ENCODE measurements around the gene WDR35.

Gene WDR35

GRCh38 chr2:19886261-19886660, 103.6 kb downstream of the WDR35 start:
- DNase-seq, result no peak
- Histone ChIP-seq H3K27me3 (replicated peaks in 2 of 5; ENCODE audit: control insufficient read depth in 4 of 5, insufficient read depth in 5 of 5, low read length in 4 of 5) (no peaks in the 10 kb centered on the region), H3K4me3 (ENCODE audit: control insufficient read depth in 1 of 7, extremely low read depth in 1 of 7, insufficient read depth in 4 of 7, low read depth in 2 of 7, low read length in 6 of 7) (no peak overlapping the region), H3K4me1 (ENCODE audit: control extremely low read depth in 1 of 4, control insufficient read depth in 4 of 4, insufficient read depth in 4 of 4, low read length in 3 of 4) (peaks cover 0 to 5% (median 1%) of the 10 kb centered on the region in 4 experiments), H3K36me3 (ENCODE audit: control insufficient read depth in 4 of 4, insufficient read depth in 4 of 4, low read length in 3 of 4) (no peaks in the 10 kb centered on the region), H3K27ac (ENCODE audit: insufficient read depth in 1 of 2, low read depth in 1 of 2, low read length in 2 of 2, poor library complexity in 1 of 2, severe bottlenecking in 2 of 2) (no peak overlapping the region), H3K9me3 (ENCODE audit: control extremely low read depth in 1 of 5, control insufficient read depth in 4 of 5, insufficient read depth in 2 of 5, low read depth in 1 of 5, low read length in 4 of 5) (no peaks in the 10 kb centered on the region)
- ChIA-PET CTCF (no interaction called here), POLR2A (no interaction called here)
- WGBS (ENCODE audit: insufficient coverage), result 94% methylated on average over 8 of the region's 11 CpGs

GRCh38 chr2:19885791-19886190, 104.1 kb downstream of the WDR35 start:
- no peaks in the 10 kb centered on the region for H3K36me3 ChIP-seq (ENCODE audit: control insufficient read depth in 4 of 4, insufficient read depth in 4 of 4, low read length in 3 of 4)
- H3K27me3 ChIP-seq (replicated peaks in 2 of 5; ENCODE audit: control insufficient read depth in 4 of 5, insufficient read depth in 5 of 5, low read length in 4 of 5), result no peaks in the 10 kb centered on the region
- WGBS (ENCODE audit: insufficient coverage), result 100% methylated on average over 2 of the region's 7 CpGs
- ChIA-PET CTCF (no interaction called here), POLR2A (no interaction called here)
- DNase-seq, result no peak
- no peak overlapping the region for H3K4me3 ChIP-seq (ENCODE audit: control insufficient read depth in 1 of 7, extremely low read depth in 1 of 7, insufficient read depth in 4 of 7, low read depth in 2 of 7, low read length in 6 of 7)
- H3K27ac ChIP-seq (ENCODE audit: insufficient read depth in 1 of 2, low read depth in 1 of 2, low read length in 2 of 2, poor library complexity in 1 of 2, severe bottlenecking in 2 of 2), result no peak overlapping the region
- peaks cover 0 to 2% (median 0%) of the 10 kb centered on the region in 4 experiments for H3K4me1 ChIP-seq (ENCODE audit: control extremely low read depth in 1 of 4, control insufficient read depth in 4 of 4, insufficient read depth in 4 of 4, low read length in 3 of 4)
- no peaks in the 10 kb centered on the region for H3K9me3 ChIP-seq (ENCODE audit: control extremely low read depth in 1 of 5, control insufficient read depth in 4 of 5, insufficient read depth in 2 of 5, low read depth in 1 of 5, low read length in 4 of 5)

- H3K4me1 ChIP-seq (ENCODE audit: control extremely low read depth in 1 of 4, control insufficient read depth in 4 of 4, insufficient read depth in 4 of 4, low read length in 3 of 4), result peaks cover 0 to 2% (median 0%) of the 10 kb centered on the region in 4 experiments
- 97% methylated on average over 8 of the region's 8 CpGs for WGBS (ENCODE audit: insufficient coverage)
- H3K27ac ChIP-seq (ENCODE audit: insufficient read depth in 1 of 2, low read depth in 1 of 2, low read length in 2 of 2, poor library complexity in 1 of 2, severe bottlenecking in 2 of 2), result no peak overlapping the region
- H3K36me3 ChIP-seq (ENCODE audit: control insufficient read depth in 4 of 4, insufficient read depth in 4 of 4, low read length in 3 of 4), result no peaks in the 10 kb centered on the region
- H3K4me3 ChIP-seq (ENCODE audit: control insufficient read depth in 1 of 7, extremely low read depth in 1 of 7, insufficient read depth in 4 of 7, low read depth in 2 of 7, low read length in 6 of 7), result no peak overlapping the region
- H3K27me3 ChIP-seq (replicated peaks in 2 of 5; ENCODE audit: control insufficient read depth in 4 of 5, insufficient read depth in 5 of 5, low read length in 4 of 5), result no peaks in the 10 kb centered on the region
- ChIA-PET POLR2A (no interaction called here), CTCF (no interaction called here)
- H3K9me3 ChIP-seq (ENCODE audit: control extremely low read depth in 1 of 5, control insufficient read depth in 4 of 5, insufficient read depth in 2 of 5, low read depth in 1 of 5, low read length in 4 of 5), result no peaks in the 10 kb centered on the region
- DNase-seq, result no peak
Observed at GRCh38 chr2:19883971-19884720, 105.8 kb downstream of the WDR35 start.

GRCh38 chr2:19883486-19883885, 106.4 kb downstream of the WDR35 start:
- Histone ChIP-seq H3K4me1 (ENCODE audit: control extremely low read depth in 1 of 4, control insufficient read depth in 4 of 4, insufficient read depth in 4 of 4, low read length in 3 of 4) (peaks cover 0 to 2% (median 0%) of the 10 kb centered on the region in 4 experiments), H3K9me3 (ENCODE audit: control extremely low read depth in 1 of 5, control insufficient read depth in 4 of 5, insufficient read depth in 2 of 5, low read depth in 1 of 5, low read length in 4 of 5) (no peaks in the 10 kb centered on the region), H3K36me3 (ENCODE audit: control insufficient read depth in 4 of 4, insufficient read depth in 4 of 4, low read length in 3 of 4) (no peaks in the 10 kb centered on the region), H3K27me3 (replicated peaks in 2 of 5; ENCODE audit: control insufficient read depth in 4 of 5, insufficient read depth in 5 of 5, low read length in 4 of 5) (no peaks in the 10 kb centered on the region), H3K4me3 (ENCODE audit: control insufficient read depth in 1 of 7, extremely low read depth in 1 of 7, insufficient read depth in 4 of 7, low read depth in 2 of 7, low read length in 6 of 7) (no peak overlapping the region), H3K27ac (ENCODE audit: insufficient read depth in 1 of 2, low read depth in 1 of 2, low read length in 2 of 2, poor library complexity in 1 of 2, severe bottlenecking in 2 of 2) (no peak overlapping the region)
- CTCF ChIA-PET, result no interaction called here
- WGBS (ENCODE audit: insufficient coverage), result no CpG with 5 or more reads among the region's 2 CpGs
- no peak for DNase-seq
- POLR2A ChIA-PET, result no interaction called here

- Histone ChIP-seq H3K9me3 (ENCODE audit: control extremely low read depth in 1 of 5, control insufficient read depth in 4 of 5, insufficient read depth in 2 of 5, low read depth in 1 of 5, low read length in 4 of 5) (no peaks in the 10 kb centered on the region), H3K27me3 (replicated peaks in 2 of 5; ENCODE audit: control insufficient read depth in 4 of 5, insufficient read depth in 5 of 5, low read length in 4 of 5) (no peaks in the 10 kb centered on the region), H3K36me3 (ENCODE audit: control insufficient read depth in 4 of 4, insufficient read depth in 4 of 4, low read length in 3 of 4) (no peaks in the 10 kb centered on the region), H3K4me3 (ENCODE audit: control insufficient read depth in 1 of 7, extremely low read depth in 1 of 7, insufficient read depth in 4 of 7, low read depth in 2 of 7, low read length in 6 of 7) (no peak overlapping the region), H3K4me1 (ENCODE audit: control extremely low read depth in 1 of 4, control insufficient read depth in 4 of 4, insufficient read depth in 4 of 4, low read length in 3 of 4) (no peaks in the 10 kb centered on the region), H3K27ac (ENCODE audit: insufficient read depth in 1 of 2, low read depth in 1 of 2, low read length in 2 of 2, poor library complexity in 1 of 2, severe bottlenecking in 2 of 2) (no peak overlapping the region)
- 100% methylated on average over 1 of the region's 2 CpGs for WGBS (ENCODE audit: insufficient coverage)
- POLR2A ChIA-PET, result interaction anchor here (0.6 kb wide), 1 partner anchor 108 kb away, joined by 3 read pairs; no protein-coding TSS in a partner anchor
- DNase-seq, result no peak
- CTCF ChIA-PET, result interaction anchor here (1.1 kb wide), 1 partner anchor 36 kb away, joined by 3 read pairs; no protein-coding TSS in a partner anchor
Observed at GRCh38 chr2:19882286-19882685, 107.6 kb downstream of the WDR35 start.

- DNase-seq, result no peak
- POLR2A ChIA-PET, result interaction anchor here (0.6 kb wide), 1 partner anchor 107 kb away, joined by 3 read pairs; no protein-coding TSS in a partner anchor
- WGBS (ENCODE audit: insufficient coverage), result no CpG with 5 or more reads among the region's 2 CpGs
- CTCF ChIA-PET, result interaction anchor here (1.0 to 1.1 kb wide), 2 partner anchors 10 to 36 kb away, joined by 3 read pairs; no protein-coding TSS in a partner anchor
- H3K36me3 ChIP-seq (ENCODE audit: control insufficient read depth in 4 of 4, insufficient read depth in 4 of 4, low read length in 3 of 4), result no peaks in the 10 kb centered on the region
- H3K4me3 ChIP-seq (ENCODE audit: control insufficient read depth in 1 of 7, extremely low read depth in 1 of 7, insufficient read depth in 4 of 7, low read depth in 2 of 7, low read length in 6 of 7), result no peak overlapping the region
- no peak overlapping the region for H3K27ac ChIP-seq (ENCODE audit: insufficient read depth in 1 of 2, low read depth in 1 of 2, low read length in 2 of 2, poor library complexity in 1 of 2, severe bottlenecking in 2 of 2)
- H3K4me1 ChIP-seq (ENCODE audit: control extremely low read depth in 1 of 4, control insufficient read depth in 4 of 4, insufficient read depth in 4 of 4, low read length in 3 of 4), result no peaks in the 10 kb centered on the region
- H3K27me3 ChIP-seq (replicated peaks in 2 of 5; ENCODE audit: control insufficient read depth in 4 of 5, insufficient read depth in 5 of 5, low read length in 4 of 5), result no peaks in the 10 kb centered on the region
- H3K9me3 ChIP-seq (ENCODE audit: control extremely low read depth in 1 of 5, control insufficient read depth in 4 of 5, insufficient read depth in 2 of 5, low read depth in 1 of 5, low read length in 4 of 5), result no peaks in the 10 kb centered on the region
Observed at GRCh38 chr2:19881908-19882265, 108.0 kb downstream of the WDR35 start.

- CTCF ChIA-PET, result interaction anchor here (1.0 to 1.1 kb wide), 2 partner anchors 9 to 35 kb away, joined by 3 read pairs; no protein-coding TSS in a partner anchor
- WGBS (ENCODE audit: insufficient coverage), result 100% methylated on average over 2 of the region's 2 CpGs
- no peak overlapping the region for H3K4me3 ChIP-seq (ENCODE audit: control insufficient read depth in 1 of 7, extremely low read depth in 1 of 7, insufficient read depth in 4 of 7, low read depth in 2 of 7, low read length in 6 of 7)
- POLR2A ChIA-PET, result no interaction called here
- H3K36me3 ChIP-seq (ENCODE audit: control insufficient read depth in 4 of 4, insufficient read depth in 4 of 4, low read length in 3 of 4), result no peaks in the 10 kb centered on the region
- no peak for DNase-seq
- H3K27ac ChIP-seq (ENCODE audit: insufficient read depth in 1 of 2, low read depth in 1 of 2, low read length in 2 of 2, poor library complexity in 1 of 2, severe bottlenecking in 2 of 2), result no peak overlapping the region
- no peaks in the 10 kb centered on the region for H3K27me3 ChIP-seq (replicated peaks in 2 of 5; ENCODE audit: control insufficient read depth in 4 of 5, insufficient read depth in 5 of 5, low read length in 4 of 5)
- no peaks in the 10 kb centered on the region for H3K9me3 ChIP-seq (ENCODE audit: control extremely low read depth in 1 of 5, control insufficient read depth in 4 of 5, insufficient read depth in 2 of 5, low read depth in 1 of 5, low read length in 4 of 5)
- H3K4me1 ChIP-seq (ENCODE audit: control extremely low read depth in 1 of 4, control insufficient read depth in 4 of 4, insufficient read depth in 4 of 4, low read length in 3 of 4), result no peaks in the 10 kb centered on the region
Observed at GRCh38 chr2:19881221-19881907, 108.5 kb downstream of the WDR35 start.

Measured in common myeloid progenitor, CD34-positive (primary cell).